ENCODE measurements around the gene TBC1D9.

DNA sequence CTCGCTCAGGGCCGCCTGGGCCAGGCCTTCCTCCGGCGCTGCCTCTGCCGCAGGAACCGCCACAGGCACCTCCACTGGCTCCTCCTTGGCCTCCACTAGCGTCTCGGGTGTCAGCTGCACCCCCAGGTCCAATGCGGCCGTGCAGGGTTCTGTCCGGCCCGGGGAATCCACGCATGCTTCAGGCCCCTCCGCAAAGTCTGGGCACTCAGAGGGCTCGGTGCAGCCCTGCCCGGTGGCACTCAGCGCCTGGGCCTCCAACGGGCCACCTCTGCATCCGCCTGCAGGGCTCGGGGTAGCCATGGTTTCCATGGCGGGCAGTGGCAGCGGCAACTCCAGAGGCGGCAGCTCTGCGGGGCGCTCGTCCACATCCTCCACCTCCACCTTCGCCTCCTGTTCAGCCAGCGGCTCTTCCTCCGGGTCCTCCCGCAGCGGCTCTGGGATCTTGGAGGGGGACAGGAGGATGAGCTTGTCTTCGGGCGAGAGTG, 112.6 kb downstream of the TBC1D9 start:
- TF ChIP-seq, protein P1, sequence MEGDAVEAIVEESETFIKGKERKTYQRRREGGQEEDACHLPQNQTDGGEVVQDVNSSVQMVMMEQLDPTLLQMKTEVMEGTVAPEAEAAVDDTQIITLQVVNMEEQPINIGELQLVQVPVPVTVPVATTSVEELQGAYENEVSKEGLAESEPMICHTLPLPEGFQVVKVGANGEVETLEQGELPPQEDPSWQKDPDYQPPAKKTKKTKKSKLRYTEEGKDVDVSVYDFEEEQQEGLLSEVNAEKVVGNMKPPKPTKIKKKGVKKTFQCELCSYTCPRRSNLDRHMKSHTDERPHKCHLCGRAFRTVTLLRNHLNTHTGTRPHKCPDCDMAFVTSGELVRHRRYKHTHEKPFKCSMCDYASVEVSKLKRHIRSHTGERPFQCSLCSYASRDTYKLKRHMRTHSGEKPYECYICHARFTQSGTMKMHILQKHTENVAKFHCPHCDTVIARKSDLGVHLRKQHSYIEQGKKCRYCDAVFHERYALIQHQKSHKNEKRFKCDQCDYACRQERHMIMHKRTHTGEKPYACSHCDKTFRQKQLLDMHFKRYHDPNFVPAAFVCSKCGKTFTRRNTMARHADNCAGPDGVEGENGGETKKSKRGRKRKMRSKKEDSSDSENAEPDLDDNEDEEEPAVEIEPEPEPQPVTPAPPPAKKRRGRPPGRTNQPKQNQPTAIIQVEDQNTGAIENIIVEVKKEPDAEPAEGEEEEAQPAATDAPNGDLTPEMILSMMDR (IDR thresholded peaks at IDR 0.05; ENCODE audit: low read depth, low read length, poor library complexity, severe bottlenecking) = no peak
- no peak for TF ChIP-seq EZH2phosphoT487 (IDR thresholded peaks at IDR 0.05; ENCODE audit: borderline replicate concordance, low read length)

All from DOHH2 (cell line).